Keratinocyte (primary cell): ENCODE measurements around the gene NKD1.

ENCODE experiments used
- EZH2 ChIP-seq: IDR thresholded peaks from one replicate; pipeline ENCODE4 v1.6.1; 2012; ENCODE audit warnings: inconsistent platforms, mild to moderate bottlenecking, low read length, moderate library complexity
- TF ChIP-seq, protein P1 (sequence below), 3 experiments: IDR thresholded peaks in 1 of 3; conservative IDR thresholded peaks in 1 of 3; optimal IDR thresholded peaks in 1 of 3; 2 replicates in 2 of 3; 3 replicates in 1 of 3; pipeline versions ENCODE3 to v1.5.1; 2011; ENCODE audit warnings: low read length in 3 of 3, mild to moderate bottlenecking in 3 of 3, moderate library complexity in 2 of 3, control low read depth in 1 of 3, inconsistent platforms in 1 of 3; ENCODE audit not compliant: insufficient read depth in 2 of 3; ENCODE audit errors: extremely low read depth in 1 of 3

GRCh38 chr16:50634090-50634489 is 85.9 kb downstream of the NKD1 start:
- TF ChIP-seq, protein P1, sequence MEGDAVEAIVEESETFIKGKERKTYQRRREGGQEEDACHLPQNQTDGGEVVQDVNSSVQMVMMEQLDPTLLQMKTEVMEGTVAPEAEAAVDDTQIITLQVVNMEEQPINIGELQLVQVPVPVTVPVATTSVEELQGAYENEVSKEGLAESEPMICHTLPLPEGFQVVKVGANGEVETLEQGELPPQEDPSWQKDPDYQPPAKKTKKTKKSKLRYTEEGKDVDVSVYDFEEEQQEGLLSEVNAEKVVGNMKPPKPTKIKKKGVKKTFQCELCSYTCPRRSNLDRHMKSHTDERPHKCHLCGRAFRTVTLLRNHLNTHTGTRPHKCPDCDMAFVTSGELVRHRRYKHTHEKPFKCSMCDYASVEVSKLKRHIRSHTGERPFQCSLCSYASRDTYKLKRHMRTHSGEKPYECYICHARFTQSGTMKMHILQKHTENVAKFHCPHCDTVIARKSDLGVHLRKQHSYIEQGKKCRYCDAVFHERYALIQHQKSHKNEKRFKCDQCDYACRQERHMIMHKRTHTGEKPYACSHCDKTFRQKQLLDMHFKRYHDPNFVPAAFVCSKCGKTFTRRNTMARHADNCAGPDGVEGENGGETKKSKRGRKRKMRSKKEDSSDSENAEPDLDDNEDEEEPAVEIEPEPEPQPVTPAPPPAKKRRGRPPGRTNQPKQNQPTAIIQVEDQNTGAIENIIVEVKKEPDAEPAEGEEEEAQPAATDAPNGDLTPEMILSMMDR (optimal IDR thresholded peaks at IDR 0.05 in 1 of 3, IDR thresholded peaks at IDR 0.05 in 1 of 3, conservative IDR thresholded peaks at IDR 0.05 in 1 of 3; ENCODE audit: extremely low read depth in 1 of 3, insufficient read depth in 2 of 3, low read length in 3 of 3), result no peak
- no peak for TF ChIP-seq EZH2
